Liver (tissue), 9 donors: Measurements from ENCODE around the gene LYZL6. TPM values are rescaled to one million over a fixed set of nuclear protein-coding genes. Genes with fewer than 3 reads are reported as not detected.

Experiments used
- DNase-seq: peaks from one replicate; pipeline ENCODE4 v3.0.0-alpha.2; 2017; ENCODE audit warnings: low spot score
- H3K27ac ChIP-seq, 2 donors: one replicate each; pipeline ENCODE4 v1.7.0; 2013; ENCODE audit warnings: inconsistent platforms in 2 of 2, low read length in 2 of 2, control low read depth in 1 of 2, low read depth in 1 of 2, mild to moderate bottlenecking in 1 of 2
- H3K27me3 ChIP-seq, 4 donors: one replicate each; pipeline versions ENCODE4 v1.6.1 to v1.7.0; 2013; ENCODE audit warnings: low read length in 3 of 4, inconsistent platforms in 1 of 4, mild to moderate bottlenecking in 1 of 4, moderate library complexity in 1 of 4; ENCODE audit not compliant: control insufficient read depth in 4 of 4, insufficient read depth in 4 of 4
- H3K36me3 ChIP-seq, 4 donors: one replicate each; pipeline versions ENCODE4 v1.6.1 to v1.7.0; 2013; ENCODE audit warnings: low read length in 3 of 4, mild to moderate bottlenecking in 3 of 4, low read depth in 1 of 4, moderate library complexity in 1 of 4; ENCODE audit not compliant: control insufficient read depth in 4 of 4, insufficient read depth in 3 of 4
- H3K4me1 ChIP-seq, 4 donors: one replicate each; pipeline versions ENCODE4 v1.6.1 to v1.7.0; 2013; ENCODE audit warnings: low read length in 3 of 4, mild to moderate bottlenecking in 3 of 4, moderate library complexity in 1 of 4; ENCODE audit not compliant: control insufficient read depth in 4 of 4, insufficient read depth in 4 of 4
- H3K4me3 ChIP-seq, 3 donors: one replicate each; pipeline versions ENCODE4 v1.6.1 to v1.7.0; 2013; ENCODE audit warnings: low read length in 3 of 3, control low read depth in 1 of 3, low read depth in 1 of 3, mild to moderate bottlenecking in 1 of 3
- H3K9ac ChIP-seq, 2 donors: one replicate each; pipeline ENCODE4 v1.7.0; 2013; ENCODE audit warnings: low read length in 2 of 2, mild to moderate bottlenecking in 2 of 2, moderate library complexity in 2 of 2, control low read depth in 1 of 2, low read depth in 1 of 2
- H3K9me3 ChIP-seq, 4 donors: one replicate each; pipeline versions ENCODE4 v1.6.1 to v1.7.0; 2013; ENCODE audit warnings: low read length in 3 of 4; ENCODE audit not compliant: control insufficient read depth in 4 of 4
- FOXA1 ChIP-seq: IDR thresholded peaks from 2 replicates; pipeline ENCODE4 v1.6.1; 2016; ENCODE audit warnings: antibody characterized with exemption
- FOXA2 ChIP-seq: IDR thresholded peaks from 2 replicates; pipeline ENCODE4 v1.6.1; 2016; ENCODE audit warnings: antibody characterized with exemption
- GABPA ChIP-seq, 2 donors: IDR thresholded peaks in 1 of 2; conservative IDR thresholded peaks in 1 of 2; 2 replicates each; pipeline ENCODE4 v1.6.1; 2016; ENCODE audit warnings: antibody characterized with exemption in 2 of 2, mild to moderate bottlenecking in 1 of 2, moderate library complexity in 1 of 2
- HNF4A ChIP-seq, 2 donors: conservative IDR thresholded peaks; 2 replicates each; pipeline ENCODE4 v1.6.1; 2016; ENCODE audit warnings: antibody characterized with exemption in 2 of 2, mild to moderate bottlenecking in 2 of 2
- HNF4G ChIP-seq: IDR thresholded peaks from 2 replicates; pipeline ENCODE4 v1.6.1; 2016; ENCODE audit warnings: antibody characterized with exemption
- JUND ChIP-seq, 2 donors: IDR thresholded peaks; 2 replicates each; pipeline ENCODE4 v1.6.1; 2016; ENCODE audit warnings: antibody characterized with exemption in 2 of 2
- NR2F2 ChIP-seq: IDR thresholded peaks from 2 replicates; pipeline ENCODE4 v1.6.1; 2016; ENCODE audit warnings: antibody characterized with exemption
- RAD21 ChIP-seq, 2 donors: IDR thresholded peaks; 2 replicates each; pipeline ENCODE4 v1.6.1; 2016; ENCODE audit warnings: antibody characterized with exemption in 2 of 2, mild to moderate bottlenecking in 2 of 2
- REST ChIP-seq: IDR thresholded peaks from 2 replicates; pipeline ENCODE4 v1.6.1; 2016; ENCODE audit warnings: antibody characterized with exemption, mild to moderate bottlenecking
- RXRA ChIP-seq, 2 donors: IDR thresholded peaks; 2 replicates each; pipeline ENCODE4 v1.6.1; 2017 to 2018; ENCODE audit warnings: antibody characterized with exemption in 2 of 2, mild to moderate bottlenecking in 1 of 2
- SP1 ChIP-seq: IDR thresholded peaks from 2 replicates; pipeline ENCODE4 v1.6.1; 2018; ENCODE audit warnings: antibody characterized with exemption, mild to moderate bottlenecking
- TAF1 ChIP-seq: conservative IDR thresholded peaks from 2 replicates; pipeline ENCODE4 v1.6.1; 2016; ENCODE audit warnings: antibody characterized with exemption, mild to moderate bottlenecking
- YY1 ChIP-seq: IDR thresholded peaks from 2 replicates; pipeline ENCODE4 v1.6.1; 2016; ENCODE audit warnings: antibody characterized with exemption, mild to moderate bottlenecking
- WGBS: extraction: QIAGEN DNeasy Blood & Tissue Kit; methylation state at CpG from one replicate; pipeline ENCODE4 v1.1.7; 2013; 5-methylcytosine and 5-hydroxymethylcytosine counted together
- polyA plus RNA-seq, 2 donors: library from polyadenylated mRNA; stranded (reverse) in 1 of 2; unstranded in 1 of 2; fragments of 200-250 nt in 1 of 2; fragments of >200 nt in 1 of 2; fragmentation: Nextera tagmentation in 1 of 2; extraction: Ambion mirVana in 1 of 2; gene quantifications; one replicate each; pipeline versions ENCODE4 v1.2.1 to v1.2.3, GENCODE V29; 2013 to 2015
- total RNA-seq, 2 donors: library from RNA; depleted of rRNA; stranded (reverse); fragments of >200 nt; gene quantifications; one replicate each; pipeline ENCODE4 v1.2.3, GENCODE V29; 2014
- TF ChIP-seq, protein P1 (sequence below): IDR thresholded peaks from 2 replicates; pipeline ENCODE4 v1.6.1; 2016; ENCODE audit warnings: antibody characterized with exemption
- TF ChIP-seq, protein P2 (sequence below): IDR thresholded peaks from 2 replicates; pipeline ENCODE4 v1.6.1; 2016; ENCODE audit warnings: antibody characterized with exemption
- TF ChIP-seq, protein P3 (sequence below): fragments of 150-350 bp; IDR thresholded peaks from 2 replicates; pipeline ENCODE4 v1.5.1; 2017; ENCODE audit warnings: improper control_type of control experiment, low read depth, low read length; ENCODE audit not compliant: missing input control
- donor health status: healthy.
- donor health status: healthy.
- donor health status: healthy.
- donor health status: healthy.
- donor health status: healthy.

Gene LYZL6
- total and polyA plus RNA-seq, 4 donors: not detected

GRCh38 chr17:35920229-35920628, 23.3 kb downstream of the LYZL6 start:
- Histone ChIP-seq H3K36me3 (no peaks in the 10 kb centered on the region), H3K27ac (no peak overlapping the region), H3K4me3 (no peak overlapping the region), H3K9me3 (no peaks in the 10 kb centered on the region), H3K4me1 (peaks cover 0 to 7% (median 1%) of the 10 kb centered on the region in 4 donors), H3K9ac (no peak overlapping the region), H3K27me3 (no peaks in the 10 kb centered on the region)
- TF ChIP-seq HNF4A (conservative IDR thresholded peaks at IDR 0.05) (no peak), RXRA (IDR thresholded peaks at IDR 0.05) (no peak), NR2F2 (no peak), FOXA1 (no peak), FOXA2 (no peak), GABPA (IDR thresholded peaks at IDR 0.05 in 1 of 2, conservative IDR thresholded peaks at IDR 0.05 in 1 of 2) (no peak)
- DNase-seq: no peak
- WGBS: 97% methylated on average over 1 of the region's 1 CpG

GRCh38 chr17:35918665-35919064, 24.8 kb downstream of the LYZL6 start:
- WGBS: 65% methylated on average over 3 of the region's 3 CpGs
- Histone ChIP-seq H3K4me3 (no peak overlapping the region), H3K27ac (no peak overlapping the region), H3K9me3 (no peaks in the 10 kb centered on the region), H3K36me3 (no peaks in the 10 kb centered on the region), H3K27me3 (no peaks in the 10 kb centered on the region), H3K4me1 (peaks cover 2 to 19% (median 14%) of the 10 kb centered on the region in 4 donors), H3K9ac (no peak overlapping the region)
- TF ChIP-seq REST (no peak), NR2F2 (no peak), RAD21 (IDR thresholded peaks at IDR 0.05) (no peak), YY1 (no peak), HNF4A (conservative IDR thresholded peaks at IDR 0.05) (no peak), HNF4G (no peak), SP1 (no peak), RXRA (IDR thresholded peaks at IDR 0.05) (no peak), TAF1 (no peak), JUND (IDR thresholded peaks at IDR 0.05) (no peak), GABPA (IDR thresholded peaks at IDR 0.05 in 1 of 2, conservative IDR thresholded peaks at IDR 0.05 in 1 of 2) (no peak)
- TF ChIP-seq, protein P1, sequence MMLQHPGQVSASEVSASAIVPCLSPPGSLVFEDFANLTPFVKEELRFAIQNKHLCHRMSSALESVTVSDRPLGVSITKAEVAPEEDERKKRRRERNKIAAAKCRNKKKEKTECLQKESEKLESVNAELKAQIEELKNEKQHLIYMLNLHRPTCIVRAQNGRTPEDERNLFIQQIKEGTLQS: no peak
- TF ChIP-seq, protein P2, sequence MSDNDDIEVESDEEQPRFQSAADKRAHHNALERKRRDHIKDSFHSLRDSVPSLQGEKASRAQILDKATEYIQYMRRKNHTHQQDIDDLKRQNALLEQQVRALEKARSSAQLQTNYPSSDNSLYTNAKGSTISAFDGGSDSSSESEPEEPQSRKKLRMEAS: no peak
- TF ChIP-seq, protein P3, sequence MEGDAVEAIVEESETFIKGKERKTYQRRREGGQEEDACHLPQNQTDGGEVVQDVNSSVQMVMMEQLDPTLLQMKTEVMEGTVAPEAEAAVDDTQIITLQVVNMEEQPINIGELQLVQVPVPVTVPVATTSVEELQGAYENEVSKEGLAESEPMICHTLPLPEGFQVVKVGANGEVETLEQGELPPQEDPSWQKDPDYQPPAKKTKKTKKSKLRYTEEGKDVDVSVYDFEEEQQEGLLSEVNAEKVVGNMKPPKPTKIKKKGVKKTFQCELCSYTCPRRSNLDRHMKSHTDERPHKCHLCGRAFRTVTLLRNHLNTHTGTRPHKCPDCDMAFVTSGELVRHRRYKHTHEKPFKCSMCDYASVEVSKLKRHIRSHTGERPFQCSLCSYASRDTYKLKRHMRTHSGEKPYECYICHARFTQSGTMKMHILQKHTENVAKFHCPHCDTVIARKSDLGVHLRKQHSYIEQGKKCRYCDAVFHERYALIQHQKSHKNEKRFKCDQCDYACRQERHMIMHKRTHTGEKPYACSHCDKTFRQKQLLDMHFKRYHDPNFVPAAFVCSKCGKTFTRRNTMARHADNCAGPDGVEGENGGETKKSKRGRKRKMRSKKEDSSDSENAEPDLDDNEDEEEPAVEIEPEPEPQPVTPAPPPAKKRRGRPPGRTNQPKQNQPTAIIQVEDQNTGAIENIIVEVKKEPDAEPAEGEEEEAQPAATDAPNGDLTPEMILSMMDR: no peak
- DNase-seq: no peak
